Astrocyte of the spinal cord (primary cell): Measurements from ENCODE around the gene ARHGAP6.
"Not testable (repeated sequence)": the region's sequence is repeated elsewhere in the genome, so short reads cannot be mapped to it uniquely, and the experiment has no call there.

Experiments used
- DNase-seq: peaks from one replicate; pipeline ENCODE4 v3.0.0; 2011; ENCODE audit warnings: low read depth, low spot score
- H3K4me3 ChIP-seq: 2 replicates; pipeline ENCODE4 v1.5.1; 2011; ENCODE audit warnings: low read depth, mild to moderate bottlenecking, low read length, moderate library complexity
- CTCF ChIP-seq: IDR thresholded peaks from 2 replicates; pipeline ENCODE4 v1.5.1; 2012; ENCODE audit warnings: low read depth, mild to moderate bottlenecking, low read length, inconsistent platforms
- in situ Hi-C: cut with HindIII; loops from 2 replicates; pipeline ENCODE4 v1.10.0; 2017; ENCODE audit warnings: low sequenced_read_pairs

Gene ARHGAP6

GRCh38 chrX:11371106-11371505 lies 294.6 kb downstream of the ARHGAP6 start:
- in situ Hi-C loops, result no loop called here
- no peak for TF ChIP-seq CTCF
- H3K4me3 ChIP-seq, result no peak overlapping the region
- no peak for DNase-seq

- no peak for DNase-seq
- no peak overlapping the region for H3K4me3 ChIP-seq
- TF ChIP-seq CTCF, result no peak
- in situ Hi-C loops, result no loop called here
These were observed 297.9 kb downstream of the ARHGAP6 start for GRCh38 chrX:11367609-11368430.

DNA sequence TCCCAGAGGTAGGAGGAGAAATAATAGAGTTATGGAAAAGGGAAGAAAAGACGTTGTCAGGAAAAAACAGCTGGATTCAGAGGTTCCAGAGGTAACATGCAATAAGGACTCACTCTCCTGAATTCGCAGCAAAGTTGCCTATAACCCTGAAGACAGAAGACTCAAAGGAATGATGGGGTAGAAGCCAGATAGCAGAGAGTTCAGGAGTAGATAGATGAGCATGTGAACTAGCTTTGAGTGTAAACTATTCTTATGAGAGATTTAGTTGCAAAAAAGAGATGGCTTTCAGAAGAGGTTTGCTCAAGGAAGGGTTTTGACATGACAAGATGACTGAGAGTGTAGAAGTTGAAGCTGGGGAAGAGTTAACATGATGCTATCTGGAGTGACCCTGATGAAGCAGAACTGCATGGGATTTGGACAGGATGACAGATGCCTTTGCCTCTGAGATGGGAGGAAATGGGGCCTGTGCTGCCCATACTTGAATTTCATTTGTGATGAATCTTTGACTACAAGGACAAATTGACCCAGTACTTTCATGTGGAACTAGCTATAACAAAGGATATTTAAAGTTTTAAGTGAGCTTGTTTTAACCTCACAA lies 298.6 kb downstream of the ARHGAP6 start:
- no peak overlapping the region for H3K4me3 ChIP-seq
- no peak for DNase-seq
- TF ChIP-seq CTCF, result no peak
- in situ Hi-C loops, result no loop called here

GRCh38 chrX:11365426-11365825 lies 300.3 kb downstream of the ARHGAP6 start:
- no peak overlapping the region for H3K4me3 ChIP-seq
- in situ Hi-C loops, result no loop called here
- no peak for DNase-seq
- TF ChIP-seq CTCF, result no peak

- in situ Hi-C loops, result no loop called here
- no peak for DNase-seq
- H3K4me3 ChIP-seq, result no peak overlapping the region
- TF ChIP-seq CTCF, result no peak
These were observed 300.9 kb downstream of the ARHGAP6 start for GRCh38 chrX:11364835-11365234.

DNA sequence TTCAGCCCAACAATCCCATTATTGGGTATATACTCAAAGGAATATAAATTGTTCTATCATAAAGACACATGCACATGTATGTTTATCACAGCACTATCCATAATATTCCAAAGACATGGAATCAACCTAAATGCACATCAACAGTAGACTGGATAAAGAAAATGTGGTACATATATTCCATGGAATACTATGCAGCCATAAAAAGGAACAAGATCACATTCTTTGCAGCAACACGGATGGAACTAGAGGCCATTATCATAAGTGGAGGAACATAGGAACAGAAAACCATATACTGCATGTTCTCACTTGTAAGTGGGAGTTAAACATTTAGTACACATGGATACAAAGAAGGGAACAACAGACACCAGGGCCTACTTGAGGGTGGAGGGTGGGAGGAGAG lies 301.9 kb downstream of the ARHGAP6 start:
- H3K4me3 ChIP-seq, DNase-seq, in situ Hi-C loops: not testable (repeated sequence)

DNA sequence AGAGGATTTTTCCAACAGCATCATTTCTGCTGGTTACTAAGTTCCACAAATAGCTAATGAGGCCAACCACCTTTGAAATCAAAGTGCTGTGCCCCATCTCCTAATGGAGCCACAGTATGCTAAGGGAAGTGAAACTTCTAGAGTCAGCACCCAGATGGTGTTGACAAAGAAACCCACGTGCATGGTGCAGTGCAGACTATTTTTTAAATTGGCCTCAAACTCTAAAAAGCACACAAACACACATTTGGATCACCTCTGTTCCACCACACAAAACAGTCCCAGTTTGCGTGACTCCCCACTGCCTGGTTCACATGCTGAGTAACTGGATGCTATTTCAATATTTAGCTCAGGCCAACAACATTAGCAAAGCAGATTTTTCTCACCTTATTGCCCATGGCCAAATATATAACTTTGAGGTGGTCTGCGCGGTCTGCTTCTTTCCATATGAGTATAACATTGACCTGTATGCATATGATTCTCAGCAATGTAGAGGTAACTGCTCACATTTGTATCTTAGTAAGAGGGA lies 302.6 kb downstream of the ARHGAP6 start:
- no peak overlapping the region for H3K4me3 ChIP-seq
- no peak for TF ChIP-seq CTCF
- in situ Hi-C loops, result no loop called here
- no peak for DNase-seq

DNA sequence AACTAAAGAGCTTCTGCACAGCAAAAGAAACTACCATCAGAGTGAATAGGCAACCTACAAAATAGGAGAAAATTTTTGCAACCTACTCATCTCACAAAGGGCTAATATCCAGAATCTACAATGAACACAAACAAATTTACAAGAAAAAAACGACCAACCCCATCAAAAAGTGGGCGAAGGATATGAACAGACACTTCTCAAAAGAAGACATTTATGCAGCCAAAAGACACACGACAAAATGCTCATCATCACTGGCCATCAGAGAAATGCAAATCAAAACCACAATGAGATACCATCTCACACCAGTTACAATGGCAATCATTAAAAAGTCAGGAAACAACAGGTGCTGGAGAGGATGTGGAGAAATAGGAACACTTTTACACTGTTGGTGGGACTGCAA lies 304.1 kb downstream of the ARHGAP6 start:
- in situ Hi-C loops, H3K4me3 ChIP-seq, DNase-seq: not testable (repeated sequence)

DNA sequence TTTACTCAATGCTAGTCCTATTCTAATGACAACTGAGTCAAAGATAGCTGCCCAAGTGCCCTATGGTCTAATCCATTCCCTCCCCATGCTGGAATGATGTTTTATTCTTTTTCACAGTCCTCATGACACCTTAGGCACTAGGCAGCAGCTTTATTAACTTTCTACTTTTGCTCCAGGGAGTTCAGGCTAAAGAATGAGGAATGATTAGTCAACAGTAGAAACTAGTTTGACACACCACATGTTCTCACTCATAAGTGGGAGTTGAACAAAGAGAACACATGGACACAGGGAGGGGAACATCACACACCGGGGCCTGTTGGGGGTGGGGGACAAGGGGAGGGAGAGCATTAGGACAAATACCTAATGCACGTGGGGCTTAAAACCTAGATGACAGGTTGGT lies 309.8 kb downstream of the ARHGAP6 start:
- in situ Hi-C loops, DNase-seq, H3K4me3 ChIP-seq: not testable (repeated sequence)
